Heart left ventricle (tissue), 16 donors: ENCODE results near the gene CHN1. TPM values are rescaled to one million over a fixed set of nuclear protein-coding genes. Genes with fewer than 3 reads are reported as not detected.

Experiments used
- ATAC-seq, 4 donors: fragments of 200-7000 bp; cut with Tn5 transposase; one replicate each; pipeline ENCODE4 v1.9.1; 2020 to 2022; ENCODE audit warnings: moderate library complexity in 4 of 4, mild to moderate bottlenecking in 3 of 4, moderate number of reproducible peaks in 1 of 4
- DNase-seq, 5 donors: peaks; one replicate each; pipeline ENCODE4 v3.0.0-alpha.2; 2020
- H3K27ac ChIP-seq, 12 donors: fragments of 200-600 bp; sonication (generic) in 4 of 12; one replicate each; pipeline versions ENCODE4 v1.5.0 to v1.8.0; 2016 to 2022; ENCODE audit warnings: mild to moderate bottlenecking in 2 of 12
- H3K27me3 ChIP-seq, 9 donors: fragments of 200-600 bp; sonication (generic) in 2 of 9; one replicate each; pipeline versions ENCODE4 v1.5.1 to v1.8.0; 2016 to 2022; ENCODE audit warnings: mild to moderate bottlenecking in 3 of 9
- H3K36me3 ChIP-seq, 9 donors: fragments of 200-600 bp; sonication (generic) in 2 of 9; one replicate each; pipeline versions ENCODE4 v1.5.0 to v1.8.0; 2018 to 2022; ENCODE audit warnings: mild to moderate bottlenecking in 2 of 9
- H3K4me1 ChIP-seq, 12 donors: fragments of 200-600 bp; sonication (generic) in 4 of 12; one replicate each; pipeline versions ENCODE4 v1.5.0 to v1.8.0; 2016 to 2022; ENCODE audit warnings: mild to moderate bottlenecking in 3 of 12
- H3K4me3 ChIP-seq, 12 donors: fragments of 200-600 bp; sonication (generic) in 4 of 12; one replicate each; pipeline versions ENCODE4 v1.5.0 to v1.8.0; 2017 to 2022; ENCODE audit warnings: mild to moderate bottlenecking in 9 of 12, moderate library complexity in 4 of 12
- H3K9me3 ChIP-seq, 12 donors: fragments of 200-600 bp; sonication (generic) in 4 of 12; one replicate each; pipeline versions ENCODE4 v1.5.0 to v1.8.0; 2016 to 2022; ENCODE audit warnings: mild to moderate bottlenecking in 1 of 12
- POLR2A ChIP-seq, 2 donors: fragments of 450-650 bp; IDR thresholded peaks; one replicate each; pipeline ENCODE4 v1.6.1; 2017; ENCODE audit warnings: antibody characterized with exemption in 2 of 2, mild to moderate bottlenecking in 2 of 2, moderate library complexity in 2 of 2
- WGBS, 4 donors: extraction: QIAGEN DNeasy Blood & Tissue Kit in 2 of 4; methylation state at CpG; one replicate each; pipeline versions ENCODE4 v1.1.5 to v1.1.7; 2013 to 2018; 5-methylcytosine and 5-hydroxymethylcytosine counted together
- intact Hi-C, 10 donors: fragments of 100-400 bp; cut with DNase I; formaldehyde crosslinking; loops; one replicate each; pipeline versions ENCODE4 v1.11.1 to v1.14.2; 2022
- polyA plus RNA-seq, 2 donors: library from polyadenylated mRNA; stranded (reverse); fragments of 200-250 nt; gene quantifications; one replicate each; pipeline ENCODE4 v1.2.3, GENCODE V29; 2013
- total RNA-seq, 9 donors: library from RNA; depleted of rRNA in 2 of 9; stranded (reverse); fragments of >200 nt in 2 of 9; fragmentation: NEBNext Ultra II Directional in 3 of 9; extraction: Animal tissue kit (Norgen Biotek cat#: 25700) in 3 of 9; gene quantifications; one replicate each; pipeline versions ENCODE4 v1.1.0 to v1.2.4, GENCODE V29; 2016 to 2023
- TF ChIP-seq, protein P1 (sequence below), 12 donors: fragments of 200-600 bp; sonication (generic) in 4 of 12; IDR thresholded peaks; one replicate each; pipeline versions ENCODE4 v1.5.0 to v1.8.0; 2018 to 2022; ENCODE audit warnings: antibody characterized with exemption in 12 of 12, mild to moderate bottlenecking in 5 of 12
- donor health status: ischemic (EF 13 %, LVEDD 7.1; RV severe dilation, severe dysfunction).
- donor health status: healthy with polysubstance abuse.
- donor health status: DM: no; HTN: yes; CAD: no.
- donor health status: DM: no; HTN: no; CAD: no.
- donor health status: ischemic (EF 25% LVEDD 6.9; RV normal size, moderate dysfunction).
- donor health status: ischemic (EF 25% LVEDD 5.7; RV mildly dilated, moderate dysfunction).
- donor health status: healthy.
- donor health status: DM: yes; HTN: yes; CAD: no.
- donor health status: ischemic (EF 35%, LVEDD 5.7; RV mildly dilated, moderate dysfunction).
- donor health status: nonischemic (EF 11% LVEDD 7.7; RV severe dilation, severe dysfunction).
- donor health status: DM: yes; HTN: yes; CAD: no.
- donor health status: PGD.
- donor health status: ischemic (EF 29% LVEDD 5.4; RV normal size, mild dysfunction).
- donor health status: nonischemic (EF 23%, LVEDD 6.1; RV moderate dilation, normal function).

CHN1 gene
- total and polyA plus RNA-seq, 11 donors, result 6.9 to 24.3 (median 19.2) TPM

GRCh38 chr2:175048275-175048674, 43.1 kb upstream of the CHN1 start:
- no peaks in the 10 kb centered on the region for H3K36me3 ChIP-seq
- H3K4me3 ChIP-seq, result no peak overlapping the region
- H3K27ac ChIP-seq, result no peak overlapping the region
- no peaks in the 10 kb centered on the region for H3K4me1 ChIP-seq
- DNase-seq (no peak), ATAC-seq (no peak)
- 75 to 89% (median 86%) methylated on average over 2 of the region's 2 CpGs for WGBS, 4 donors
- H3K27me3 ChIP-seq, result no peaks in the 10 kb centered on the region
- TF ChIP-seq, protein P1, sequence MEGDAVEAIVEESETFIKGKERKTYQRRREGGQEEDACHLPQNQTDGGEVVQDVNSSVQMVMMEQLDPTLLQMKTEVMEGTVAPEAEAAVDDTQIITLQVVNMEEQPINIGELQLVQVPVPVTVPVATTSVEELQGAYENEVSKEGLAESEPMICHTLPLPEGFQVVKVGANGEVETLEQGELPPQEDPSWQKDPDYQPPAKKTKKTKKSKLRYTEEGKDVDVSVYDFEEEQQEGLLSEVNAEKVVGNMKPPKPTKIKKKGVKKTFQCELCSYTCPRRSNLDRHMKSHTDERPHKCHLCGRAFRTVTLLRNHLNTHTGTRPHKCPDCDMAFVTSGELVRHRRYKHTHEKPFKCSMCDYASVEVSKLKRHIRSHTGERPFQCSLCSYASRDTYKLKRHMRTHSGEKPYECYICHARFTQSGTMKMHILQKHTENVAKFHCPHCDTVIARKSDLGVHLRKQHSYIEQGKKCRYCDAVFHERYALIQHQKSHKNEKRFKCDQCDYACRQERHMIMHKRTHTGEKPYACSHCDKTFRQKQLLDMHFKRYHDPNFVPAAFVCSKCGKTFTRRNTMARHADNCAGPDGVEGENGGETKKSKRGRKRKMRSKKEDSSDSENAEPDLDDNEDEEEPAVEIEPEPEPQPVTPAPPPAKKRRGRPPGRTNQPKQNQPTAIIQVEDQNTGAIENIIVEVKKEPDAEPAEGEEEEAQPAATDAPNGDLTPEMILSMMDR (IDR thresholded peaks at IDR 0.05), result no peak
- no peak for TF ChIP-seq POLR2A (IDR thresholded peaks at IDR 0.05)
- H3K9me3 ChIP-seq, result peaks cover 0 to 12% (median 0%) of the 10 kb centered on the region in 12 donors
- intact Hi-C loops, result no loop called here

DNA sequence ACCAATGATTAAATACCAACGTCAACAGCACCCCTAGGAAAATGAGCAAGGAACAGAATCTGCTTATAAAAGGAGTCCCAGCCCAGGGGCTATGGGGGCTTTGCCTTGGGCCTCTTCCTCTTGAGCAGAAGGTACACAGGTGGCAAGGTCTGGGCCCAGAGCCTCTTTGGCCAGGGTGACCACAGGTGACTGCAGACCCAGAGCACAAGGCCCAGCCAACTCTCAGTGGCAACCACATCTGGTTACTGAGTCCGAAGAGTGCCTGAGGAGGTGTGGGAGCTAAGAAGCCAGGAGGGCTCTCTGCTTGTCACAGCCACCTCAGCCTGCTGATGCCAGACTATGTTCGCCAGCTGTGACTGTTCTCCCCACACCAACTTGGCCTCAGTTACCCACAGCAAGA, 34.3 kb upstream of the CHN1 start:
- DNase-seq (peak in 1 of 5 donors; percentile 57), ATAC-seq (no peak)
- no peak overlapping the region for H3K27ac ChIP-seq
- peaks cover 0 to 13% (median 4%) of the 10 kb centered on the region in 12 donors for H3K4me1 ChIP-seq
- peaks cover 0 to 7% (median 0%) of the 10 kb centered on the region in 12 donors for H3K9me3 ChIP-seq
- no peaks in the 10 kb centered on the region for H3K36me3 ChIP-seq
- TF ChIP-seq, protein P1 (IDR thresholded peaks at IDR 0.05), result no peak
- no peak for TF ChIP-seq POLR2A (IDR thresholded peaks at IDR 0.05)
- H3K4me3 ChIP-seq, result no peak overlapping the region
- intact Hi-C loops, result loop anchor here in 7 of 10 donors (10.0 kb wide), 1 partner anchor 245 kb away; no protein-coding TSS in a partner anchor
- WGBS, 4 donors, result 82 to 94% (median 84%) methylated on average over 3 of the region's 3 CpGs
- H3K27me3 ChIP-seq, result no peaks in the 10 kb centered on the region

GRCh38 chr2:175039031-175039430, 33.9 kb upstream of the CHN1 start:
- DNase-seq (no peak), ATAC-seq (no peak)

GRCh38 chr2:175037941-175038340, 32.8 kb upstream of the CHN1 start:
- Histone ChIP-seq H3K9me3 (peaks cover 0 to 7% (median 0%) of the 10 kb centered on the region in 12 donors), H3K4me1 (peaks cover 0 to 13% (median 4%) of the 10 kb centered on the region in 12 donors), H3K4me3 (no peak overlapping the region), H3K27ac (no peak overlapping the region), H3K36me3 (no peaks in the 10 kb centered on the region), H3K27me3 (no peaks in the 10 kb centered on the region)
- ATAC-seq (no peak), DNase-seq (no peak)
- 90 to 95% (median 91%) methylated on average over 2 of the region's 2 CpGs for WGBS, 4 donors
- TF ChIP-seq, protein P1 (IDR thresholded peaks at IDR 0.05), result no peak
- no peak for TF ChIP-seq POLR2A (IDR thresholded peaks at IDR 0.05)
- intact Hi-C loops, result loop anchor here in 7 of 10 donors (10.0 kb wide), 1 partner anchor 247 kb away; no protein-coding TSS in a partner anchor

More at GRCh38 chr2:175039031-175039430, 33.9 kb upstream of the CHN1 start:
- H3K27ac ChIP-seq, result no peak overlapping the region
- WGBS, 4 donors, result 89 to 93% (median 90%) methylated on average over 5 of the region's 5 CpGs
- no peaks in the 10 kb centered on the region for H3K36me3 ChIP-seq
- peaks cover 0 to 13% (median 4%) of the 10 kb centered on the region in 12 donors for H3K4me1 ChIP-seq
- intact Hi-C loops, result loop anchor here in 7 of 10 donors (10.0 kb wide), 1 partner anchor 246 kb away; no protein-coding TSS in a partner anchor
- H3K4me3 ChIP-seq, result no peak overlapping the region
- H3K27me3 ChIP-seq, result no peaks in the 10 kb centered on the region
- TF ChIP-seq, protein P1 (IDR thresholded peaks at IDR 0.05), result no peak
- TF ChIP-seq POLR2A (IDR thresholded peaks at IDR 0.05), result no peak
- H3K9me3 ChIP-seq, result peaks cover 0 to 7% (median 0%) of the 10 kb centered on the region in 12 donors
